H1 (cell line): ENCODE measurements around the gene DRAP1. TPM values are rescaled to one million over a fixed set of nuclear protein-coding genes. Genes with fewer than 3 reads are reported as not detected.

Experiments
- CTCF ChIA-PET: fragments of 300-600 bp; sonication (Branson Sonifier 250); formaldehyde crosslinking; loops from one replicate; lab custom pipeline; 2021; ENCODE audit not compliant: partially characterized antibody; lab: Charles Lee
- POLR2A ChIA-PET: fragments of 300-600 bp; sonication (Branson Sonifier 250); formaldehyde crosslinking; loops from one replicate; lab custom pipeline; 2021; ENCODE audit warnings: inconsistent platforms; ENCODE audit not compliant: partially characterized antibody; lab: Charles Lee
- DNase-seq, 2 experiments: peaks; one replicate each; pipeline versions ENCODE4 v3.0.0 to v3.0.0-alpha.2; 2010 to 2022; ENCODE audit warnings: low spot score in 2 of 2, low read depth in 1 of 2, mixed read lengths in 1 of 2
- FAIRE-seq: peaks from 2 replicates; lab custom pipeline; 2011; peaks lifted over from hg19 to GRCh38; lab: Jason Lieb, UNC
- H2AFZ ChIP-seq: 2 replicates; pipeline ENCODE4 v1.8.1; 2012; ENCODE audit warnings: low read length, inconsistent platforms
- H2AK5ac ChIP-seq: 2 replicates; pipeline ENCODE4 v1.6.1; 2013; ENCODE audit warnings: low read depth, low read length
- H2BK120ac ChIP-seq: replicated peaks from 2 replicates; pipeline ENCODE3; 2013; ENCODE audit warnings: low read depth, low read length, inconsistent platforms
- H2BK12ac ChIP-seq: 2 replicates; pipeline ENCODE4 v1.6.1; 2013; ENCODE audit warnings: low read depth, low read length
- H2BK15ac ChIP-seq: 2 replicates; pipeline ENCODE4 v1.6.1; 2013; ENCODE audit warnings: low read length
- H2BK20ac ChIP-seq: 2 replicates; pipeline ENCODE4 v1.6.1; 2013; ENCODE audit warnings: low read length
- H2BK5ac ChIP-seq: 2 replicates; pipeline ENCODE4 v1.6.1; 2013; ENCODE audit warnings: low read depth, low read length
- H3K14ac ChIP-seq: 2 replicates; pipeline ENCODE4 v1.6.1; 2013; ENCODE audit warnings: inconsistent platforms; ENCODE audit not compliant: insufficient read length
- H3K18ac ChIP-seq: 2 replicates; pipeline ENCODE4 v1.6.1; 2013; ENCODE audit warnings: low read length; ENCODE audit errors: extremely low read depth
- H3K23ac ChIP-seq: 2 replicates; pipeline ENCODE4 v1.6.1; 2013; ENCODE audit warnings: inconsistent platforms; ENCODE audit not compliant: insufficient read length
- H3K23me2 ChIP-seq: 2 replicates; pipeline ENCODE4 v1.6.1; 2013; ENCODE audit warnings: low read depth, low read length
- H3K27ac ChIP-seq: 2 replicates; pipeline ENCODE4 v1.6.1; 2011; ENCODE audit warnings: low read depth, low read length, inconsistent platforms
- H3K27me3 ChIP-seq, 4 experiments: replicated peaks in 1 of 4; 1 replicate in 1 of 4; 2 replicates in 3 of 4; pipeline versions ENCODE4 v1.6.1 to v1.8.1; 2011 to 2013; ENCODE audit warnings: low read length in 3 of 4, mild to moderate bottlenecking in 3 of 4, inconsistent platforms in 2 of 4, mixed read lengths in 2 of 4, moderate library complexity in 1 of 4; ENCODE audit not compliant: control insufficient read depth in 3 of 4, insufficient read depth in 3 of 4; ENCODE audit errors: extremely low read depth in 1 of 4
- H3K36me3 ChIP-seq, 4 experiments: 2 replicates each; pipeline versions ENCODE4 v1.6.1 to v1.8.1; 2011 to 2013; ENCODE audit warnings: mild to moderate bottlenecking in 4 of 4, low read length in 3 of 4, moderate library complexity in 2 of 4, control low read depth in 1 of 4, inconsistent platforms in 1 of 4; ENCODE audit not compliant: insufficient read depth in 4 of 4, control insufficient read depth in 2 of 4
- H3K4ac ChIP-seq: replicated peaks from 2 replicates; pipeline ENCODE3; 2013; ENCODE audit warnings: low read length, low read depth, mixed read lengths, inconsistent platforms; ENCODE audit not compliant: insufficient read length
- H3K4me1 ChIP-seq, 4 experiments: replicated peaks in 1 of 4; 1 replicate in 1 of 4; 2 replicates in 3 of 4; pipeline versions ENCODE4 v1.6.1 to v1.8.1; 2011 to 2013; ENCODE audit warnings: low read length in 3 of 4, inconsistent platforms in 2 of 4, mixed read lengths in 1 of 4; ENCODE audit not compliant: insufficient read depth in 4 of 4, control insufficient read depth in 3 of 4
- H3K4me2 ChIP-seq, 2 experiments: 2 replicates each; pipeline versions ENCODE4 v1.6.1 to v1.8.1; 2011 to 2013; ENCODE audit warnings: low read depth in 2 of 2, low read length in 2 of 2, control low read depth in 1 of 2, inconsistent platforms in 1 of 2, mild to moderate bottlenecking in 1 of 2; ENCODE audit not compliant: insufficient read depth in 1 of 2
- H3K4me3 ChIP-seq, 4 experiments: fragments of 200-600, 300-600 bp in 1 of 4; sonication (generic), shearing (Covaris generic), sonication (Bioruptor Twin) in 1 of 4; 2 replicates each; pipeline versions ENCODE4 v1.5.1 to v1.8.1; 2011 to 2016; ENCODE audit warnings: low read length in 4 of 4, low read depth in 3 of 4, control low read depth in 2 of 4, inconsistent platforms in 2 of 4, mild to moderate bottlenecking in 2 of 4, mixed read lengths in 1 of 4, moderate library complexity in 1 of 4; ENCODE audit not compliant: insufficient read depth in 2 of 4; ENCODE audit errors: extremely low read depth in 1 of 4
- H3K56ac ChIP-seq: replicated peaks from 2 replicates; pipeline ENCODE3; 2013; ENCODE audit warnings: low read depth, mild to moderate bottlenecking, mixed read lengths, low read length, inconsistent platforms; ENCODE audit not compliant: insufficient read length
- H3K79me1 ChIP-seq: 2 replicates; pipeline ENCODE4 v1.6.1; 2013; ENCODE audit warnings: low read depth, low read length, control low read depth
- H3K79me2 ChIP-seq, 2 experiments: 2 replicates each; pipeline versions ENCODE4 v1.6.1 to v1.8.1; 2012 to 2013; ENCODE audit warnings: low read length in 2 of 2, mild to moderate bottlenecking in 2 of 2, inconsistent platforms in 1 of 2; ENCODE audit not compliant: insufficient read depth in 2 of 2, control insufficient read depth in 1 of 2
- H3K9ac ChIP-seq, 4 experiments: replicated peaks in 1 of 4; 1 replicate in 1 of 4; 2 replicates in 3 of 4; pipeline versions ENCODE4 v1.6.1 to v1.8.1; 2011 to 2013; ENCODE audit warnings: low read depth in 3 of 4, low read length in 3 of 4, control low read depth in 2 of 4, mild to moderate bottlenecking in 2 of 4, moderate library complexity in 2 of 4, inconsistent platforms in 1 of 4; ENCODE audit errors: extremely low read depth in 1 of 4
- H3K9me3 ChIP-seq, 2 experiments: 2 replicates each; pipeline versions ENCODE4 v1.6.1 to v1.8.1; 2012 to 2013; ENCODE audit warnings: mild to moderate bottlenecking in 2 of 2, moderate library complexity in 2 of 2, control low read depth in 1 of 2, inconsistent platforms in 1 of 2, low read depth in 1 of 2, low read length in 1 of 2, mixed read lengths in 1 of 2; ENCODE audit not compliant: insufficient read depth in 2 of 2
- H4K20me1 ChIP-seq, 2 experiments: replicated peaks in 1 of 2; 2 replicates each; pipeline versions ENCODE3 to v1.8.1; 2011 to 2013; ENCODE audit warnings: inconsistent platforms in 2 of 2, low read length in 2 of 2, mild to moderate bottlenecking in 1 of 2; ENCODE audit not compliant: insufficient read depth in 2 of 2, control insufficient read depth in 1 of 2
- H4K5ac ChIP-seq: 2 replicates; pipeline ENCODE4 v1.6.1; 2013; ENCODE audit warnings: low read length, low read depth, mixed read lengths, inconsistent platforms; ENCODE audit not compliant: insufficient read length
- H4K8ac ChIP-seq: 2 replicates; pipeline ENCODE4 v1.8.0; 2013; ENCODE audit warnings: mild to moderate bottlenecking, moderate library complexity, low read length, inconsistent platforms; ENCODE audit not compliant: insufficient read depth; ENCODE audit errors: extremely low read depth
- H4K91ac ChIP-seq: replicated peaks from 2 replicates; pipeline ENCODE3; 2013; ENCODE audit warnings: low read length, mixed read lengths, inconsistent platforms; ENCODE audit not compliant: insufficient read length
- HDAC6 ChIP-seq: IDR thresholded peaks from one replicate; pipeline ENCODE4 v1.7.1; 2012; ENCODE audit warnings: low read depth, mild to moderate bottlenecking, inconsistent platforms, low read length, moderate library complexity
- MAX ChIP-seq: IDR thresholded peaks from 2 replicates; pipeline ENCODE4 v1.6.1; 2012; ENCODE audit warnings: inconsistent platforms
- POLR2A ChIP-seq, 2 experiments: IDR thresholded peaks; 1 replicate in 1 of 2; 2 replicates in 1 of 2; pipeline ENCODE4 v1.6.1; 2011; ENCODE audit warnings: low read depth in 2 of 2, low read length in 2 of 2, mild to moderate bottlenecking in 2 of 2; ENCODE audit errors: control extremely low read depth in 1 of 2
- POLR2AphosphoS5 ChIP-seq: IDR thresholded peaks from 2 replicates; pipeline ENCODE4 v1.6.1; 2011; ENCODE audit warnings: low read depth, low read length
- WGBS, 2 experiments: shearing (Covaris generic) in 1 of 2; methylation state at CpG; one replicate each; pipeline versions ENCODE4 v1.1.6 to v1.1.7; 2013 to 2015; ENCODE audit warnings: low lambda C conversion rate in 2 of 2, mixed read lengths in 2 of 2, inconsistent platforms in 1 of 2, low coverage in 1 of 2, missing lambda C conversion rate in 1 of 2; ENCODE audit not compliant: insufficient replicate concordance in 2 of 2, insufficient coverage in 1 of 2, insufficient read length in 1 of 2; ENCODE audit errors: extremely low coverage in 1 of 2, missing lambda C conversion rate in 1 of 2; 5-methylcytosine and 5-hydroxymethylcytosine counted together
- polyA plus RNA-seq, 7 experiments: library from polyadenylated mRNA; depleted of rRNA in 3 of 7; stranded (reverse) in 5 of 7; unstranded in 2 of 7; fragments of >200 nt in 5 of 7; fragments of 200-250 nt in 2 of 7; gene quantifications; 1 replicate in 5 of 7; 2 replicates in 1 of 7; 4 replicates in 1 of 7; pipeline versions ENCODE4 v1.2.1 to v1.2.3, GENCODE V29; 2011 to 2013; ENCODE audit warnings: missing spikeins in 2 of 7, mixed read lengths in 2 of 7
- total RNA-seq: library from RNA; stranded (reverse); fragmentation: NEBNext Ultra II Directional; extraction: Animal tissue kit (Norgen Biotek cat#: 25700); gene quantifications from 2 replicates; pipeline ENCODE4 v1.2.1, GENCODE V29; 2021

Gene DRAP1
- total and polyA plus RNA-seq, 2 of the 8 experiments (the other 6 are each of a cell fraction or from before 2014, with no cell fraction given), result 62.5 to 98.7 TPM

GRCh38 chr11:65887723-65888162 lies 31.5 kb upstream of the DRAP1 start:
- H2BK120ac ChIP-seq, result no peak overlapping the region
- FAIRE-seq, result no peak
- H2BK5ac ChIP-seq, result peak overlapping the region; percentile 87
- H2AK5ac ChIP-seq, result no peak overlapping the region
- peak overlapping the region; percentile 94 to 97 for H3K4me2 ChIP-seq
- H2BK12ac ChIP-seq, result no peak overlapping the region; the same call in 1 of the 2 replicates
- peak overlapping the region; percentile 59 for H3K56ac ChIP-seq
- no peak for DNase-seq
- H3K23ac ChIP-seq, result no peak overlapping the region
- no peak overlapping the region for H2BK20ac ChIP-seq
- H3K36me3 ChIP-seq, result peaks cover 8 to 21% (median 18%) of the 10 kb centered on the region in 4 experiments; a peak in 7 of 8 replicates
- 5% methylated on average over 23 of the region's 23 CpGs; no CpG with 5 or more reads in 1 of the 2 experiments for WGBS, 2 experiments
- peak overlapping the region; percentile 90; the same call in 1 of the 2 replicates for H4K8ac ChIP-seq
- H3K18ac ChIP-seq, result peak overlapping the region; percentile 79
- H3K79me2 ChIP-seq, result peaks cover 0 to 4% of the 10 kb centered on the region in 2 experiments; a peak in 1 of 4 replicates
- H3K4me3 ChIP-seq, result peak overlapping the region; percentile 73 to 84 (median 79)
- peaks cover 7 to 9% of the 10 kb centered on the region in 2 experiments for H4K20me1 ChIP-seq
- peaks cover 25% of the 10 kb centered on the region for H3K23me2 ChIP-seq
- no peak overlapping the region for H3K4ac ChIP-seq
- CTCF ChIA-PET, result interaction anchor here (0.7 to 19.6 kb wide), 46 partner anchors 10 to 380 kb away, joined by 3 to 283 read pairs (median 6); partner anchors contain the start of genes AP5B1, CFL1, CTSW and EFEMP2
- peak overlapping the region; percentile 29; the same call in 1 of the 2 replicates for H2AFZ ChIP-seq
- H3K9me3 ChIP-seq, result no peaks in the 10 kb centered on the region
- H3K27me3 ChIP-seq, result peaks cover 0 to 14% (median 8%) of the 10 kb centered on the region in 4 experiments; a peak in 6 of 7 replicates
- POLR2A ChIA-PET, result interaction anchor here (0.7 to 39.7 kb wide), 14 partner anchors 13 to 343 kb away, joined by 3 to 1071 read pairs (median 3); partner anchors contain the start of genes CFL1, EFEMP2, KAT5 and MUS81
- H3K9ac ChIP-seq, result peak overlapping the region in 3 of 4 experiments; percentile 58 to 71 (median 69); a peak in 5 of 7 replicates
- no peak overlapping the region for H2BK15ac ChIP-seq
- H3K27ac ChIP-seq, result peak overlapping the region; percentile 75; the same call in 1 of the 2 replicates
- no peaks in the 10 kb centered on the region for H3K79me1 ChIP-seq
- H3K14ac ChIP-seq, result no peak overlapping the region
- peak overlapping the region; percentile 34 for H4K91ac ChIP-seq
- H3K4me1 ChIP-seq, result peaks cover 0 to 24% (median 11%) of the 10 kb centered on the region in 4 experiments; a peak in 5 of 7 replicates
- TF ChIP-seq HDAC6, result no peak
- TF ChIP-seq POLR2AphosphoS5, result 0 out of 2 replicates have a peak, but pooled peaks have one; percentile 7
- peak; percentile 62; the same call in 1 of the 2 replicates for TF ChIP-seq MAX
- peak in 1 of 2 experiments; percentile 76; a peak in 1 of 3 replicates for TF ChIP-seq POLR2A (IDR thresholded peaks at IDR 0.05; ENCODE audit: control extremely low read depth in 1 of 2, low read depth in 2 of 2, low read length in 2 of 2)
- TF ChIP-seq, all 59 proteins: peak for 3
- H4K5ac ChIP-seq, result no peak overlapping the region
